ENCODE results near the gene MUTYH.
"Not testable (repeated sequence)": the region's sequence is repeated elsewhere in the genome, so short reads cannot be mapped to it uniquely, and the experiment has no call there.

MUTYH gene

DNA sequence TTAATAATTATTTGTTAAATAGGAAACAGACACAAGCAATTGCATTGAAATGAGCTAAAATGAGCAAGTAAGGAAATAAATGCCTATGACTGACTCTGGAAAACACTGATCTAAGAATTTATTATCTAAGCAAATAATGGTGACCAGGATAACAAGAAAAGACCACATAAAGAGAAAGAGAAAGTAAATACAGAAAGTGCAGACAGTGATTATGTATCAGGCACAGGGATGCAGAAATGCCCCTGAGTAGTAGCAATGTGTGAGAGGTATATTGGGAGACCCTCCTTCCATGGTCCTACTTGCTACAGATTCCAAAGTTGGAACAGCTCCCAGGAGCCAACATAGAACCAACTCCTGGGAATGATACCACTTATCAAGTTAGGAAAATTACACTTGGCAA, 33.3 kb upstream of the MUTYH start:
- H3K36me3 ChIP-seq (replicated peaks) = no peaks in the 10 kb centered on the region
- no peak overlapping the region for H3K27ac ChIP-seq
- H3K27me3 ChIP-seq (replicated peaks) = no peaks in the 10 kb centered on the region
- no peak for DNase-seq
- H3K4me3 ChIP-seq (ENCODE audit: low read depth, low read length) = no peak overlapping the region
- TF ChIP-seq, protein P1, sequence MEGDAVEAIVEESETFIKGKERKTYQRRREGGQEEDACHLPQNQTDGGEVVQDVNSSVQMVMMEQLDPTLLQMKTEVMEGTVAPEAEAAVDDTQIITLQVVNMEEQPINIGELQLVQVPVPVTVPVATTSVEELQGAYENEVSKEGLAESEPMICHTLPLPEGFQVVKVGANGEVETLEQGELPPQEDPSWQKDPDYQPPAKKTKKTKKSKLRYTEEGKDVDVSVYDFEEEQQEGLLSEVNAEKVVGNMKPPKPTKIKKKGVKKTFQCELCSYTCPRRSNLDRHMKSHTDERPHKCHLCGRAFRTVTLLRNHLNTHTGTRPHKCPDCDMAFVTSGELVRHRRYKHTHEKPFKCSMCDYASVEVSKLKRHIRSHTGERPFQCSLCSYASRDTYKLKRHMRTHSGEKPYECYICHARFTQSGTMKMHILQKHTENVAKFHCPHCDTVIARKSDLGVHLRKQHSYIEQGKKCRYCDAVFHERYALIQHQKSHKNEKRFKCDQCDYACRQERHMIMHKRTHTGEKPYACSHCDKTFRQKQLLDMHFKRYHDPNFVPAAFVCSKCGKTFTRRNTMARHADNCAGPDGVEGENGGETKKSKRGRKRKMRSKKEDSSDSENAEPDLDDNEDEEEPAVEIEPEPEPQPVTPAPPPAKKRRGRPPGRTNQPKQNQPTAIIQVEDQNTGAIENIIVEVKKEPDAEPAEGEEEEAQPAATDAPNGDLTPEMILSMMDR (IDR thresholded peaks at IDR 0.05; ENCODE audit: low read depth, low read length, missing control alignments) = no peak
- in situ Hi-C loops (cut with HindIII; ENCODE audit: low pct_ligation_motif_present, low sequenced_read_pairs) = no loop called here

DNA sequence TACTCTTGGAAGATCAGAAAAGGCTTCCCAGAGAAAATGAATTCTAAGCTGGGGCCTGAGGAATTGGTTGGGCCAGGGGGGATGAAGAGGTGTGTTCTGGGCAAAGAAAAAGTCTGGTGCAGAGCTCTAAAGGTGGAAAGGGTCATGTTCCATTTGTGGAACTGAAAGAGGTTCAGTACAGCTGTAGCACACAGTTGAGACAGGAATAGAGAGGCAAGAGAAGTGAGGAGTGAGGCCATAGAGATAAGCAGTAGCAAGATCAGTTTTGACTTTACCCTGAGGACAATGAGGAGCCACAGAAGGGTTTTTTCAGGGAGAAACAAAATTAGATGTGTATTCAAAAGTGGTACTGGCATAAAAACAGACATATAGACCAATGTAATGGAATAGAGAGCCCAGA, 30.3 kb upstream of the MUTYH start:
- H3K27me3 ChIP-seq (replicated peaks) = no peaks in the 10 kb centered on the region
- TF ChIP-seq, protein P1 (IDR thresholded peaks at IDR 0.05; ENCODE audit: low read depth, low read length, missing control alignments) = no peak
- H3K27ac ChIP-seq = no peak overlapping the region

DNA sequence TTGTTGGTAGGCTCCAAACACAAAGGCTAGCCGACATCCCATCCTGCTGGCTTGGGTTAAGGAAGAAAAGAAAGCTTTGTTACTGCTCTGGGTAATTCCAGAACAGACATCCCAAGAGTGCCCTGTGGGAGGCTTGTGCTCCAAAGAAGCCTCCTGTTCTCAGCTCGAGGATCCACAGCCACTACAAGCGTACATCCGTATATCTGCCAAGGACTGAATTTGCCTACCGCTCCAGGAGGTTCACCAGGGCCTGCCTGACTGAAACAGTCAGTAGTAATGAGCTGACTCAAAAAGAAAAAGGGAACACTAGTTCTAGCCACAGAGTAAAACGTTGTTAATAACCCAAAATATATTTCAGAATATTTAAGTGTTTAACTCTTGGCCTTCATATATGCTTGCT, 24.8 kb upstream of the MUTYH start:
- H3K36me3 ChIP-seq (replicated peaks) = no peaks in the 10 kb centered on the region
- TF ChIP-seq, protein P1 (IDR thresholded peaks at IDR 0.05; ENCODE audit: low read depth, low read length, missing control alignments) = no peak
- no peak for DNase-seq
- H3K27me3 ChIP-seq (replicated peaks) = no peaks in the 10 kb centered on the region
- no peak overlapping the region for H3K4me3 ChIP-seq (ENCODE audit: low read depth, low read length)
- no peak overlapping the region for H3K27ac ChIP-seq
- in situ Hi-C loops (cut with HindIII; ENCODE audit: low pct_ligation_motif_present, low sequenced_read_pairs) = no loop called here

More for the DNA sequence above, 30.3 kb upstream of the MUTYH start:
- H3K4me3 ChIP-seq (ENCODE audit: low read depth, low read length) = no peak overlapping the region
- DNase-seq = no peak
- H3K36me3 ChIP-seq (replicated peaks) = no peaks in the 10 kb centered on the region
- in situ Hi-C loops (cut with HindIII; ENCODE audit: low pct_ligation_motif_present, low sequenced_read_pairs) = no loop called here

DNA sequence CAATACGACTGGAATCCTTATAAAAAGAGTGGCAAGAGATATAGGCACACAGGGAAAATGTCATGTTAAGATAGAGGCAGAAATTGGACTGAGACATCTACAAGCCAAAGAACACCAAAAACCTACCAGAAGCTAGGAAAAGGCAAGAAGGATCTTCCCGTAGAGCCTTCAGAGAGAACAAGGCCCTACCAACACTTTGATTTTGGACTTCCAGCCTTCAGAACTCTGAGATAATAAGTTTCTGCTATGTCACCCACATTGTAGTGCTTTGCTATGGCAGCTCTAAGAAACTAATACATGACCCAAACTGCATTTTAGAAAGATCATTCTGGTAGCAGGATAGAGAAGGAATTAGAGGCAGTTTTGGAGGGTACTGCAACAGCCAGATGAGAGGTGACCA, 24.1 kb upstream of the MUTYH start:
- TF ChIP-seq, protein P1 (IDR thresholded peaks at IDR 0.05; ENCODE audit: low read depth, low read length, missing control alignments) = no peak
- Histone ChIP-seq H3K27ac (no peak overlapping the region), H3K4me3 (ENCODE audit: low read depth, low read length) (no peak overlapping the region), H3K27me3 (replicated peaks) (no peaks in the 10 kb centered on the region), H3K36me3 (replicated peaks) (no peaks in the 10 kb centered on the region)
- in situ Hi-C loops (cut with HindIII; ENCODE audit: low pct_ligation_motif_present, low sequenced_read_pairs) = no loop called here
- DNase-seq = no peak

GRCh38 chr1:45360981-45361380, 20.7 kb upstream of the MUTYH start:
- in situ Hi-C loops (cut with HindIII; ENCODE audit: low pct_ligation_motif_present, low sequenced_read_pairs); H3K27ac ChIP-seq; H3K36me3 ChIP-seq (replicated peaks); H3K27me3 ChIP-seq (replicated peaks); H3K4me3 ChIP-seq (ENCODE audit: low read depth, low read length): not testable (repeated sequence)
- TF ChIP-seq, protein P1 (IDR thresholded peaks at IDR 0.05; ENCODE audit: low read depth, low read length, missing control alignments) = peak; percentile 18
- peak; percentile 63 for DNase-seq

- H3K4me3 ChIP-seq (ENCODE audit: low read depth, low read length) = no peak overlapping the region
- DNase-seq = peak; percentile 69
- in situ Hi-C loops (cut with HindIII; ENCODE audit: low pct_ligation_motif_present, low sequenced_read_pairs) = no loop called here
- no peaks in the 10 kb centered on the region for H3K36me3 ChIP-seq (replicated peaks)
- TF ChIP-seq, protein P1 (IDR thresholded peaks at IDR 0.05; ENCODE audit: low read depth, low read length, missing control alignments) = peak; percentile 74
- H3K27ac ChIP-seq = no peak overlapping the region
- H3K27me3 ChIP-seq (replicated peaks) = no peaks in the 10 kb centered on the region
These were observed 19.8 kb upstream of the MUTYH start for GRCh38 chr1:45359882-45360513.
